Activated naive CD4-positive, alpha-beta T cell treated with anti-CD3 and anti-CD28 coated beads for 36 hours (primary cell): Measurements from ENCODE around the gene SENP3. TPM values are rescaled to one million over a fixed set of nuclear protein-coding genes. Genes with fewer than 3 reads are reported as not detected.

Experiments used
- CTCF ChIA-PET: fragments of 350-600 bp; sonication (Branson Sonifier 250); formaldehyde crosslinking; loops from one replicate; lab custom pipeline; 2021; ENCODE audit warnings: antibody characterized with exemption; lab: Charles Lee
- DNase-seq: peaks from one replicate; pipeline ENCODE4 v3.0.0-alpha.2; 2020
- H3K27ac Mint-ChIP-seq: one replicate; pipeline ENCODE4 v1.8.0; 2021; ENCODE audit warnings: mild to moderate bottlenecking, mixed read lengths
- H3K27me3 Mint-ChIP-seq: one replicate; pipeline ENCODE4 v1.8.0; 2021; ENCODE audit warnings: low read depth, mixed read lengths
- H3K36me3 Mint-ChIP-seq: one replicate; pipeline ENCODE4 v1.8.0; 2021; ENCODE audit warnings: low read depth, mixed read lengths
- H3K4me1 Mint-ChIP-seq: one replicate; pipeline ENCODE4 v1.8.0; 2021; ENCODE audit warnings: low read depth, mixed read lengths
- H3K4me3 Mint-ChIP-seq: one replicate; pipeline ENCODE4 v1.8.0; 2021; ENCODE audit warnings: mild to moderate bottlenecking, moderate library complexity, mixed read lengths
- H3K9me3 Mint-ChIP-seq: one replicate; pipeline ENCODE4 v1.8.0; 2021; ENCODE audit warnings: mixed read lengths
- intact Hi-C: fragments of 100-400 bp; cut with micrococcal nuclease; formaldehyde crosslinking; loops from one replicate; pipeline ENCODE4 v1.15.1; 2023
- total RNA-seq, 2 experiments: library from RNA; stranded (reverse); gene quantifications; one replicate each; pipeline ENCODE4 v1.2.3, GENCODE V29; 2021

SENP3 gene
- total RNA-seq, 2 experiments from 2014 or later = 43.2 to 46.9 TPM

DNA sequence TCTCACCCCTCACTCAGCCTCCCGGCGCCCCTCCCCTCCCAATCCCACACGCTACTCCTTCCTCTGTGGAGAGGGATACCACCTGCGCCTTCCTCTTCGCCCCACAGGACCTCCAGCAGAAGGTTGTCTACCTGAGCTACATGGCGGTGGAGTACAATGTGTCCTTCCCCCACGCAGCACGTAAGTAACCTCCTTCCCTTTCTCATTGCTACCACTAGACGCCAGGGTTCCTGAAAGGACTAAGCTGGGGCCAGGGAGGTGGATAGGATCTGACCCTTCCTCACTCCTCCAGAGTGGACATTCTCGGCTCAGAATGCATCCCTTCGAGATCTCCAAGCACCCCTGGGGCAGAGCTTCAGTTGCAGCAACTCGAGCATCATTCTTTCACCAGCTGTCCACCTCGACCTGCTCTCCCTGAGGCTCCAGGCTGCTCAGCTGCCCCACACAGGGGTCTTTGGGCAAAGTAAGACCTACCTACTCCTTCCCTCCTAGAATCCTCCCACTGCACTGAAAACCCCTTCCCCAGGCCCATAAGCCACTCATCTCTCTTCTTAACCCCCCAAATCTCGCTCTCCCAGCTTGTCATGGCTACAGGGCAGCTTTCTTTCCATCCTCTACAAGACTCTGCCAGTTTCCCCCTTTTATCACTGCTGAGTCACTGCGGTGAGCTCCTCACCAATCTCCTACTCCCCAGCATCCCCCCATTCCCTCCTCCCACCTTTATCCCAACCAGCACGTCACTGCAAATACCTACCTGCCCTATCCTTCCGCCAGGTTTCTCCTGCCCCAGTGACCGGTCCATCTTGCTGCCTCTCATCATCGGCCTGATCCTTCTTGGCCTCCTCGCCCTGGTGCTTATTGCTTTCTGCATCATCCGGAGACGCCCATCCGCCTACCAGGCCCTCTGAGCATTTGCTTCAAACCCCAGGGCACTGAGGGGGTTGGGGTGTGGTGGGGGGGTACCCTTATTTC, 19.2 kb downstream of the SENP3 start:
- Mint-ChIP-seq H3K27ac (peak overlapping the region; percentile 75), H3K36me3 (peaks cover 43% of the 10 kb centered on the region), H3K27me3 (no peaks in the 10 kb centered on the region), H3K4me3 (peak overlapping the region; percentile 5), H3K9me3 (no peaks in the 10 kb centered on the region), H3K4me1 (peaks cover 80% of the 10 kb centered on the region)
- intact Hi-C loops = no loop called here
- no peak for DNase-seq
- CTCF ChIA-PET = interaction anchor here (1.7 to 2.2 kb wide), 2 partner anchors 20 to 106 kb away, joined by 5 to 8 read pairs; partner anchors contain the start of genes SENP3 and TP53

DNA sequence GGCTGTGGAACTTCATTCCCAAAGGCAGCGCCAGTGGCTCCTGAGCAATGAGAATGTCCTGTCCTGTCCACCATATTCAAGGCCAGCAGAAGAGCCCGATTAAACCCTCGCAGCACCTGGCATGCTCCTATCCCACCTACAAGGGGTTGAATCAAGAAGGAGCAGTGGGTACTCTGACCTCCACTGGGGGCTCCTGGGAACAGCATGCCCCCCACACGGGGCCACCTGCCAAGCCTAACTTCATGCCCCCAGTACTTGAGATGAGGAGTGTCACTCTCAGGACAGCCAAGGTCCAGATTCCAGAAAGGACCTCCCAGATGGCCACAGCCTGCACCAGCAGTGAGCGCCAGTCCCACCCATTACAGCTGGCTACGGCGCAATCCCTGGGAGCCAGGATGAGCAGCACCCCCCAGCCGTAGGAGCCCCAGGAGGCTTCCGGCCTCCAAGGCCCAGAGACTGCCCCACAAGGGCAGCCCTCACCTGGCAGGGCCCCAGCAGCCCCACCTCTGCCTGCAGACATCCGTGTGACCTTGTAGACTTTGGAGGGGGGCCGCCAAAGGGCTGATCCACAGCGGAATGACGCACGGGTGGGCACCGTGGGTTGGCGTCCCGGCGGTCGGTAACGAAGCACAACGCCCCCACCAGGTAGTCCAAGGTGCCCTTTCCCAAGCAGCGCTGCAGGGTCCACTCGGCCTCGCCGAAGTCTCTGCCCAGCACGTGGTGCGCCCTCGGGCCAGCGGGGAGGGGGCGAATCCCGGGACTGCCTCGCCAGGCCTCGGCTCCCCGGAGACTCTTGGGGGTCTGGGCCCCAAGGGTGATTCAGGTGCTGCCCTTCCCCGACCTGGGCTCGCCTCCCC, 20.9 kb downstream of the SENP3 start:
- Mint-ChIP-seq H3K4me1 (peaks cover 66% of the 10 kb centered on the region), H3K4me3 (peak overlapping the region; percentile 95), H3K36me3 (peaks cover 26% of the 10 kb centered on the region), H3K27me3 (no peaks in the 10 kb centered on the region), H3K27ac (peak overlapping the region; percentile 100), H3K9me3 (no peaks in the 10 kb centered on the region)
- DNase-seq = no peak
- intact Hi-C loops = loop anchor here (1.0 to 2.0 kb wide), 6 partner anchors 10 to 260 kb away; partner anchors contain the start of genes SENP3, TMEM256 and TP53
- CTCF ChIA-PET = interaction anchor here (0.7 to 2.6 kb wide), 3 partner anchors 22 to 105 kb away, joined by 3 to 13 read pairs (median 12); partner anchors contain the start of genes SENP3, TP53 and WRAP53

GRCh38 chr17:7583253-7584109, 21.8 kb downstream of the SENP3 start, which contains the start of gene MPDU1:
TSS of gene MPDU1 (plus strand) at chr17:7583852. CDS start at chr17:7583863, 11 bp downstream.
- peaks cover 58% of the 10 kb centered on the region for H3K4me1 Mint-ChIP-seq
- peak; percentile 96 for DNase-seq
- H3K36me3 Mint-ChIP-seq = peaks cover 22% of the 10 kb centered on the region
- H3K4me3 Mint-ChIP-seq = peak within 1 kb of the TSS; percentile 95
- CTCF ChIA-PET = interaction anchor here (0.6 to 2.8 kb wide), 4 partner anchors 23 to 187 kb away, joined by 3 to 13 read pairs (median 10); partner anchors contain the start of genes FXR2, SENP3, TP53 and WRAP53
- H3K9me3 Mint-ChIP-seq = no peaks in the 10 kb centered on the region
- no peaks in the 10 kb centered on the region for H3K27me3 Mint-ChIP-seq
- intact Hi-C loops = loop anchor here (1.0 to 2.0 kb wide), 8 partner anchors 11 to 304 kb away; partner anchors contain the start of genes SENP3, TMEM256 and TP53
- H3K27ac Mint-ChIP-seq = peak within 1 kb of the TSS; percentile 100

GRCh38 chr17:7586673-7587419, 25.1 kb downstream of the SENP3 start:
- Mint-ChIP-seq H3K4me3 (no peak overlapping the region), H3K36me3 (peaks cover 25% of the 10 kb centered on the region), H3K27ac (peak overlapping the region; percentile 29), H3K9me3 (no peaks in the 10 kb centered on the region), H3K27me3 (no peaks in the 10 kb centered on the region), H3K4me1 (peaks cover 32% of the 10 kb centered on the region)
- intact Hi-C loops = no loop called here
- DNase-seq = no peak
- CTCF ChIA-PET = interaction anchor here (0.6 to 1.4 kb wide), 3 partner anchors 26 to 260 kb away, joined by 3 to 5 read pairs (median 3); no protein-coding TSS in a partner anchor

DNA sequence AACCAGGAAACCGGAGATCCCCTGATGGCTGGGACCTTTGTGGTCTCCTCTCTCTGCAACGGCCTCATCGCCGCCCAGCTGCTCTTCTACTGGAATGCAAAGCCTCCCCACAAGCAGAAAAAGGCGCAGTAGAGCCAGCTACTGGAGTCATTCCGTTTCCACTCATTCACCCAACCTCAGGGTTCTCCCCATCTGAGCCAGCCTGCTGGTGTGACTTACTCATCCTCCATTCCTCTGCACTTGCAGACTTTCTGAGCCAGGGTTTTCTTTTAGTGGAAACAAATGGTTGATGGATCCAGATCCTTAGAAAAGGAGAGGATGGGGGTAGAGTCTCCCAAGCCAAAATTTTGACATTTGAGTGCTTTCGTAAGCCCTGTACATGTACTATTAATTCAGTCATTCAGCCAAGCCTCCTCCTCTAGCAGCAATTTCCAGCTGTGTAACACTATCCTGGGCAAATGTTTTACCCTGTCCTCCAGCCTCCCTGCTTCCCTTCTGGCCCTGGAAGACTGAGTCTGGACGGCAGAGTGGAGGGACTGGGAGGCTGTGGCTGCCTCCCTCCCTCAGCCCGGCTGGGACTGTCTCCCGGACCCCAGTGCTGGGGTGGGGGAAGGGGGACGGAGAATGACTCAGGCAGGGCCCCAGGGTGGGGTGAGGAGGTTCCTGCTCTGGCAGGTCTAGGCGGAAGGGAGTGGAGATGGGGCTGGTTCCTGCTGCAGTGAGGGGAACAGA, 25.9 kb downstream of the SENP3 start:
- no peaks in the 10 kb centered on the region for H3K9me3 Mint-ChIP-seq
- no peak overlapping the region for H3K27ac Mint-ChIP-seq
- no peak for DNase-seq
- peaks cover 25% of the 10 kb centered on the region for H3K4me1 Mint-ChIP-seq
- intact Hi-C loops = no loop called here
- H3K4me3 Mint-ChIP-seq = no peak overlapping the region
- CTCF ChIA-PET = interaction anchor here (0.6 to 1.4 kb wide), 3 partner anchors 27 to 261 kb away, joined by 3 to 5 read pairs (median 3); no protein-coding TSS in a partner anchor
- peaks cover 27% of the 10 kb centered on the region for H3K36me3 Mint-ChIP-seq
- no peaks in the 10 kb centered on the region for H3K27me3 Mint-ChIP-seq

- Mint-ChIP-seq H3K27me3 (no peaks in the 10 kb centered on the region), H3K4me3 (no peak overlapping the region), H3K9me3 (no peaks in the 10 kb centered on the region), H3K36me3 (peaks cover 33% of the 10 kb centered on the region), H3K27ac (no peak overlapping the region), H3K4me1 (peaks cover 21% of the 10 kb centered on the region)
- CTCF ChIA-PET = interaction anchor here (0.6 to 1.9 kb wide), 19 partner anchors 10 to 251 kb away, joined by 3 to 14 read pairs (median 5); partner anchors contain the start of genes FXR2, SAT2 and TMEM95
- intact Hi-C loops = loop anchor here (1.0 kb wide), 2 partner anchors 74 to 232 kb away; no protein-coding TSS in a partner anchor
- DNase-seq = no peak
These were observed 27.0 kb downstream of the SENP3 start for GRCh38 chr17:7588553-7589203.

DNA sequence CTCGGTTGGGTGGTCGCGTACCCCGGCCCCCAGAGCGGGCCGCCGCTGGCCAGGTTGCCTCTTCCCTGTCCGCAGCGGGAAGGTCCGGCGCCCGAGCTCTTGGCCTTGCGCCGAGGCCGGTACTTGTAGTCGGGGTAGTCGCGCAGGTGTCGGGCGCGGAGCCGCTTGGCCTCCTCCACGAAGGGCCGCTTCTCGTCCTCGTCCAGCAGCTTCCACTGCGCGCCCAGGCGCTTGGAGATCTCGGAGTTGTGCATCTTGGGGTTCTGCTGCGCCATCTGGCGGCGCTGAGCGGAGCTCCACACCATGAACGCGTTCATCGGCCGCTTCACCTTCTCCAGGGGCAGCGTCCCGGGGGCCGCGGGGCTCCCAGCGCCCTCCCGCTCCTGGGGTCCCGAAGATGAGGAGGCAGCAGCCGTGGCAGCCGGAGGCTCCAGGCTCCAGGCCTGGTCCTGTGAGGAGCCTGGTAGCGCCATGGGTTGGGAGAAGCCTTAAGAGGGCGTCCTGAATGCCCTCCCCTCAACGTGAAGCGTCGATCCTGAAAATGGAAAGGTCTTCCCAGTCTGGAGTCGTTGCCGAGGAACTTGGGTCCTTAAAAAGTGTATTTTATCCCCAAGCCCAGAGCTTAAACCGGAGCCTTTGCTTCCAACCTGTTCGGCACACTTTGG, 27.6 kb downstream of the SENP3 start:
- CTCF ChIA-PET = interaction anchor here (0.6 to 1.9 kb wide), 19 partner anchors 10 to 252 kb away, joined by 3 to 14 read pairs (median 5); partner anchors contain the start of genes FXR2, SAT2 and TMEM95
- DNase-seq = peak; percentile 74
- Mint-ChIP-seq H3K4me3 (no peak overlapping the region), H3K27ac (no peak overlapping the region), H3K9me3 (no peaks in the 10 kb centered on the region), H3K4me1 (peaks cover 21% of the 10 kb centered on the region), H3K36me3 (peaks cover 31% of the 10 kb centered on the region), H3K27me3 (no peaks in the 10 kb centered on the region)
- intact Hi-C loops = loop anchor here (1.0 kb wide), 2 partner anchors 75 to 233 kb away; no protein-coding TSS in a partner anchor

- CTCF ChIA-PET = interaction anchor here (1.0 to 1.9 kb wide), 13 partner anchors 11 to 253 kb away, joined by 3 to 14 read pairs (median 6); partner anchors contain the start of genes FXR2, SAT2 and TMEM95
- H3K27me3 Mint-ChIP-seq = no peaks in the 10 kb centered on the region
- no peak for DNase-seq
- no peak within 1 kb of the TSS for H3K4me3 Mint-ChIP-seq
- H3K4me1 Mint-ChIP-seq = peaks cover 13% of the 10 kb centered on the region
- no peaks in the 10 kb centered on the region for H3K9me3 Mint-ChIP-seq
- H3K36me3 Mint-ChIP-seq = peaks cover 28% of the 10 kb centered on the region
- H3K27ac Mint-ChIP-seq = peak within 1 kb of the TSS; percentile 30
- intact Hi-C loops = loop anchor here (1.0 kb wide), 2 partner anchors 76 to 234 kb away; no protein-coding TSS in a partner anchor
These were observed 28.4 kb downstream of the SENP3 start, which contains the start of gene SOX15 for GRCh38 chr17:7589891-7590691. TSS of gene SOX15 (minus strand) at chr17:7590094. CDS start at chr17:7589676, 418 bp downstream.
